Mesothelial cell of epicardium (in vitro differentiated cells): ENCODE results near the gene TBCEL. TPM values are rescaled to one million over a fixed set of nuclear protein-coding genes. Genes with fewer than 3 reads are reported as not detected.

Source experiments
- DNase-seq, 2 experiments: peaks; one replicate each; pipeline ENCODE4 v3.0.0; 2021; ENCODE audit warnings: low spot score in 2 of 2; ENCODE audit not compliant: unreplicated experiment in 2 of 2
- H3K27ac Mint-ChIP-seq: 2 replicates; pipeline ENCODE4 v1.8.0; 2021; ENCODE audit warnings: mixed read lengths
- H3K27me3 Mint-ChIP-seq: 2 replicates; pipeline ENCODE4 v1.8.0; 2021; ENCODE audit warnings: low read depth, mixed read lengths
- H3K36me3 Mint-ChIP-seq: 2 replicates; pipeline ENCODE4 v1.8.0; 2021; ENCODE audit warnings: mixed read lengths
- H3K4me1 Mint-ChIP-seq: 2 replicates; pipeline ENCODE4 v1.8.0; 2021; ENCODE audit warnings: mixed read lengths
- H3K4me3 Mint-ChIP-seq: 2 replicates; pipeline ENCODE4 v1.8.0; 2021; ENCODE audit warnings: mild to moderate bottlenecking, moderate library complexity, mixed read lengths
- H3K9me3 Mint-ChIP-seq: 2 replicates; pipeline ENCODE4 v1.8.0; 2021; ENCODE audit warnings: mixed read lengths
- total RNA-seq: library from RNA; stranded (reverse); gene quantifications from 3 replicates; pipeline ENCODE4 v1.2.1, GENCODE V29; 2021
- TF ChIP-seq, protein P1 (sequence below): fragments of 200-600 bp; sonication (generic); IDR thresholded peaks from one replicate; pipeline ENCODE4 v1.5.0; 2021; ENCODE audit warnings: antibody characterized with exemption; ENCODE audit not compliant: unreplicated experiment

The TBCEL gene
- total RNA-seq, 1 donor from 2014 or later, result 32.3 TPM

GRCh38 chr11:121100943-121101342 is 77.0 kb downstream of the TBCEL start, which contains the start of gene TECTA:
Gene TECTA (plus strand): TSS chr11:121101243. CDS start chr11:121102666, 1,423 bp downstream.
- TF ChIP-seq, protein P1, sequence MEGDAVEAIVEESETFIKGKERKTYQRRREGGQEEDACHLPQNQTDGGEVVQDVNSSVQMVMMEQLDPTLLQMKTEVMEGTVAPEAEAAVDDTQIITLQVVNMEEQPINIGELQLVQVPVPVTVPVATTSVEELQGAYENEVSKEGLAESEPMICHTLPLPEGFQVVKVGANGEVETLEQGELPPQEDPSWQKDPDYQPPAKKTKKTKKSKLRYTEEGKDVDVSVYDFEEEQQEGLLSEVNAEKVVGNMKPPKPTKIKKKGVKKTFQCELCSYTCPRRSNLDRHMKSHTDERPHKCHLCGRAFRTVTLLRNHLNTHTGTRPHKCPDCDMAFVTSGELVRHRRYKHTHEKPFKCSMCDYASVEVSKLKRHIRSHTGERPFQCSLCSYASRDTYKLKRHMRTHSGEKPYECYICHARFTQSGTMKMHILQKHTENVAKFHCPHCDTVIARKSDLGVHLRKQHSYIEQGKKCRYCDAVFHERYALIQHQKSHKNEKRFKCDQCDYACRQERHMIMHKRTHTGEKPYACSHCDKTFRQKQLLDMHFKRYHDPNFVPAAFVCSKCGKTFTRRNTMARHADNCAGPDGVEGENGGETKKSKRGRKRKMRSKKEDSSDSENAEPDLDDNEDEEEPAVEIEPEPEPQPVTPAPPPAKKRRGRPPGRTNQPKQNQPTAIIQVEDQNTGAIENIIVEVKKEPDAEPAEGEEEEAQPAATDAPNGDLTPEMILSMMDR, result no peak
- DNase-seq, result no peak
- H3K4me3 Mint-ChIP-seq, result no peak within 1 kb of the TSS
- no peak within 1 kb of the TSS for H3K27ac Mint-ChIP-seq
- H3K36me3 Mint-ChIP-seq, result no peaks in the 10 kb centered on the region
- peaks cover 10% of the 10 kb centered on the region for H3K4me1 Mint-ChIP-seq
- no peaks in the 10 kb centered on the region for H3K9me3 Mint-ChIP-seq
- peaks cover 21% of the 10 kb centered on the region for H3K27me3 Mint-ChIP-seq

DNA sequence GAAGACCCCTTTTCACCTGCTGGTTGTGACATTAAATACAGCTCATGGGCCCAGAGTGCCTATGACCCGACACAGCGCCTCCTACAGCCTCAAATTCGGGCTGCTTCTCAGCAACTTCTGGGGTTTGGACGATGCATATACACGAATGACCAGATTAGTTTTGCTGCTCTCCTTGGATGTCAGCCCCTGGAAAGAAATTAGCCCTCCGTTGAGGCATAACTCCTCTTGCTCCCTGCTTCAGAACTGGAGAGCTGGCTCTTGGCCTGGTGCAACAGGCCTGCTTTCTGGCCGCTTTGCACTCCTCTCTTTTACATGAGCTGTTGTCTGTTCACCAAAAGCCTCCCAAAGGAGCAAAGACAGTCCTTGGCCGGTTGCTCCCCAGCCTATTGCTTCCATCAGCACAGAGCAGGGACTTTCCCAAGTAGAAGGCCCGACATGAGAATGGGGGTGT is 80.4 kb downstream of the TBCEL start:
- Mint-ChIP-seq H3K36me3 (no peaks in the 10 kb centered on the region), H3K27ac (no peak overlapping the region), H3K9me3 (no peaks in the 10 kb centered on the region), H3K4me3 (no peak overlapping the region), H3K4me1 (peaks cover 13% of the 10 kb centered on the region), H3K27me3 (peaks cover 29% of the 10 kb centered on the region)
- TF ChIP-seq, protein P1, result no peak
- DNase-seq, result no peak

- Mint-ChIP-seq H3K36me3 (no peaks in the 10 kb centered on the region), H3K4me3 (no peak overlapping the region), H3K27me3 (peaks cover 35% of the 10 kb centered on the region), H3K4me1 (peaks cover 18% of the 10 kb centered on the region), H3K9me3 (no peaks in the 10 kb centered on the region), H3K27ac (no peak overlapping the region)
- no peak for DNase-seq
- TF ChIP-seq, protein P1, result no peak
Observed at GRCh38 chr11:121105063-121105480, 81.2 kb downstream of the TBCEL start.

GRCh38 chr11:121105481-121106195 is 81.7 kb downstream of the TBCEL start:
- Mint-ChIP-seq H3K27me3 (peaks cover 36% of the 10 kb centered on the region), H3K27ac (no peak overlapping the region), H3K36me3 (no peaks in the 10 kb centered on the region), H3K4me1 (peaks cover 20% of the 10 kb centered on the region), H3K4me3 (no peak overlapping the region), H3K9me3 (no peaks in the 10 kb centered on the region)
- no peak for DNase-seq
- TF ChIP-seq, protein P1, result no peak

DNA sequence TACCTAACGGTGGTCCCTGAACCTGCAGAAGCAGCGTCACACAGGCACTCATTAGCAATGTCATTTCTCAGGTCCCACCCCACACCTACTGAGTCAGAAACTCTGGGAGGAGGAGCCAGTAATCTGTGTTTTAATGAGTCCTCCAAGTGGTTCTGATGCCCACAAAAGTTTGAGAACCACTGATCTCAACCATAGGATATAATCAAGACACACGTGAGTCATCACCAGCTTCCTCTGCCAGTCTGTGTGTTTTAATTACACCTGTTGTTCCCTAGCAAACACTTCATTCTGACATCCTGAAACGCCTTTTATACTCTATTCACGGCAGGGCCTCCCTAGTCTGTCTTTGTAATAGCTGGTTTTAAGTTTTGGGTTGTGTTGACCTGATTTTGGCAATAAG is 82.9 kb downstream of the TBCEL start:
- Mint-ChIP-seq H3K36me3 (no peaks in the 10 kb centered on the region), H3K4me1 (peaks cover 20% of the 10 kb centered on the region), H3K4me3 (no peak overlapping the region), H3K9me3 (no peaks in the 10 kb centered on the region), H3K27me3 (peaks cover 39% of the 10 kb centered on the region), H3K27ac (no peak overlapping the region)
- no peak for DNase-seq
- TF ChIP-seq, protein P1, result no peak
